Measurements from ENCODE around the gene RREB1.

The RREB1 gene

GRCh38 chr6:7230327-7230691 lies 122.5 kb downstream of the RREB1 start:
- no peak for DNase-seq

GRCh38 chr6:7230956-7231713 lies 123.4 kb downstream of the RREB1 start:
- no peak for DNase-seq

- DNase-seq, result no peak
These were observed 124.6 kb downstream of the RREB1 start for GRCh38 chr6:7232351-7232750.

GRCh38 chr6:7234547-7234946 lies 126.8 kb downstream of the RREB1 start:
- DNase-seq, result no peak

- peak; percentile 30 for DNase-seq
These were observed 128.0 kb downstream of the RREB1 start for GRCh38 chr6:7235712-7236305.

- DNase-seq, result no peak
These were observed 128.8 kb downstream of the RREB1 start for GRCh38 chr6:7236306-7237209.

GRCh38 chr6:7237653-7238188 lies 130.0 kb downstream of the RREB1 start:
- DNase-seq, result no peak

GRCh38 chr6:7238526-7238899 lies 130.8 kb downstream of the RREB1 start:
- no peak for DNase-seq

GRCh38 chr6:7238900-7239589 lies 131.3 kb downstream of the RREB1 start:
- DNase-seq, result peak; percentile 85

- no peak for DNase-seq
These were observed 131.8 kb downstream of the RREB1 start for GRCh38 chr6:7239590-7239948.

GRCh38 chr6:7240351-7240750 lies 132.6 kb downstream of the RREB1 start:
- no peak for DNase-seq

GRCh38 chr6:7241160-7241559 lies 133.4 kb downstream of the RREB1 start:
- DNase-seq, result no peak

- no peak for DNase-seq
These were observed 134.2 kb downstream of the RREB1 start for GRCh38 chr6:7241709-7242645.

GRCh38 chr6:7242835-7243178 lies 135.0 kb downstream of the RREB1 start:
- DNase-seq, result no peak

GRCh38 chr6:7243179-7243981 lies 135.6 kb downstream of the RREB1 start:
- DNase-seq, result peak; percentile 67

GRCh38 chr6:7245668-7246393 lies 138.1 kb downstream of the RREB1 start:
- no peak for DNase-seq

- no peak for DNase-seq
These were observed 138.8 kb downstream of the RREB1 start for GRCh38 chr6:7246401-7247178.

- no peak for DNase-seq
These were observed 139.4 kb downstream of the RREB1 start for GRCh38 chr6:7247179-7247456.

GRCh38 chr6:7247828-7248227 lies 140.1 kb downstream of the RREB1 start:
- DNase-seq, result no peak

- DNase-seq, result no peak
These were observed 141.6 kb downstream of the RREB1 start for GRCh38 chr6:7249391-7249790.

Data from NCI-H2171 treated with DMSO at 0.1 percent for 48 hours (cell line).